Stomach (tissue), 4 donors: ENCODE results near the gene UBE2I.

ENCODE experiments used
- CTCF ChIP-seq, 7 experiments: fragments of 450-650 bp in 4 of 7; fragments of 200-600 bp in 3 of 7; sonication (generic) in 3 of 7; IDR thresholded peaks; one replicate each; pipeline ENCODE4 v1.5.1; 2016 to 2019; ENCODE audit warnings: antibody characterized with exemption in 7 of 7, control low read depth in 2 of 7, mild to moderate bottlenecking in 1 of 7
- EP300 ChIP-seq: sonication (generic); formaldehyde crosslinking; IDR thresholded peaks from one replicate; pipeline ENCODE4 v1.6.1; 2017; ENCODE audit warnings: antibody characterized with exemption
- POLR2A ChIP-seq, 4 donors: fragments of 450-650 bp; IDR thresholded peaks; one replicate each; pipeline ENCODE4 v1.6.1; 2016; ENCODE audit warnings: antibody characterized with exemption in 4 of 4, control low read depth in 2 of 4, mild to moderate bottlenecking in 1 of 4, moderate library complexity in 1 of 4
- POLR2AphosphoS5 ChIP-seq, 3 donors: sonication (generic); formaldehyde crosslinking; IDR thresholded peaks; one replicate each; pipeline ENCODE4 v1.6.1; 2016; ENCODE audit warnings: antibody characterized with exemption in 3 of 3

GRCh38 chr16:1316033-1316405 is 6.6 kb downstream of the UBE2I start:
- TF ChIP-seq POLR2A (IDR thresholded peaks at IDR 0.05) = no peak
- TF ChIP-seq CTCF (IDR thresholded peaks at IDR 0.05) = no peak
- TF ChIP-seq POLR2AphosphoS5 (IDR thresholded peaks at IDR 0.05) = no peak
- no peak for TF ChIP-seq EP300
